A549 (cell line): ENCODE measurements around the gene ANO9. TPM values are rescaled to one million over a fixed set of nuclear protein-coding genes. Genes with fewer than 3 reads are reported as not detected.

Source experiments
- ATAC-seq, 2 experiments: fragments of 200-7000 bp in 1 of 2; fragments of >200 bp in 1 of 2; cut with Nextera tagmentation in 1 of 2; cut with Tn5 transposase in 1 of 2; 3 replicates each; pipeline versions ENCODE4 v1.8.0 to v1.9.1; 2018 to 2020; ENCODE audit warnings: mild to moderate bottlenecking in 1 of 2, moderate library complexity in 1 of 2
- CTCF ChIA-PET: fragments of 300-600 bp; sonication (Branson Sonifier 250); formaldehyde crosslinking; extraction: SDS; loops from one replicate; lab custom pipeline; 2021; ENCODE audit warnings: antibody characterized with exemption, inconsistent platforms; lab: Yijun Ruan, JAX
- POLR2A ChIA-PET: fragments of 350-600 bp; formaldehyde crosslinking; extraction: SDS; loops from one replicate; lab custom pipeline; 2021; ENCODE audit warnings: antibody characterized with exemption, inconsistent platforms; lab: Yijun Ruan, JAX
- DNase-seq, 2 experiments: peaks; one replicate each; pipeline versions ENCODE4 v3.0.0 to v3.0.0-alpha.2; 2011 to 2016; ENCODE audit warnings: low read depth in 1 of 2, low spot score in 1 of 2
- FAIRE-seq: peaks from 2 replicates; lab custom pipeline; 2011; peaks lifted over from hg19 to GRCh38; lab: Jason Lieb, UNC
- H3K27ac ChIP-seq, 2 experiments: fragments of >200 bp; sonication (Bioruptor Twin); formaldehyde crosslinking; 3 replicates each; pipeline ENCODE4 v1.5.1; 2016 to 2017
- H3K4me1 ChIP-seq: fragments of >200 bp; sonication (Bioruptor Twin); formaldehyde crosslinking; 3 replicates; pipeline ENCODE4 v1.6.1; 2016
- H3K4me2 ChIP-seq: fragments of >200 bp; sonication (Bioruptor Twin); formaldehyde crosslinking; 3 replicates; pipeline ENCODE4 v1.6.1; 2016
- H3K4me3 ChIP-seq: fragments of >200 bp; sonication (Bioruptor Twin); formaldehyde crosslinking; 3 replicates; pipeline ENCODE4 v1.5.1; 2016
- H3K9me3 ChIP-seq: fragments of >200 bp; sonication (Bioruptor Twin); formaldehyde crosslinking; 3 replicates; pipeline ENCODE4 v1.6.1; 2016
- CBX2 ChIP-seq: fragments of 200-600 bp; sonication (generic); IDR thresholded peaks from 2 replicates; pipeline ENCODE4 v1.6.1; 2016; ENCODE audit warnings: low read depth, mild to moderate bottlenecking, borderline replicate concordance
- CEBPB ChIP-seq, 2 experiments: fragments of >200 bp in 1 of 2; sonication (Bioruptor Twin) in 1 of 2; formaldehyde crosslinking in 1 of 2; IDR thresholded peaks; 2 replicates each; pipeline ENCODE4 v1.6.1; 2012 to 2016
- EHF ChIP-seq: fragments of 250-450 bp; sonication (Bioruptor Pico); IDR thresholded peaks from 2 replicates; pipeline ENCODE4 v1.5.0; 2020; ENCODE audit warnings: mild to moderate bottlenecking
- EHMT2 ChIP-seq: fragments of 200-600 bp; sonication (generic); IDR thresholded peaks from 2 replicates; pipeline ENCODE4 v1.6.1; 2016; ENCODE audit warnings: antibody characterized with exemption, low read depth, mild to moderate bottlenecking, moderate library complexity
- FOSB ChIP-seq: fragments of 250-450 bp; sonication (Bioruptor Pico); IDR thresholded peaks from 2 replicates; pipeline ENCODE4 v1.5.0; 2020; ENCODE audit warnings: mild to moderate bottlenecking, moderate library complexity
- HDAC2 ChIP-seq: fragments of 200-600 bp; sonication (generic); IDR thresholded peaks from 2 replicates; pipeline ENCODE4 v1.6.1; 2016
- HOXA7 ChIP-seq: fragments of 250-450 bp; sonication (Bioruptor Pico); IDR thresholded peaks from 2 replicates; pipeline ENCODE4 v1.5.0; 2020; ENCODE audit warnings: mild to moderate bottlenecking, moderate library complexity
- HOXB13 ChIP-seq: fragments of 250-450 bp; sonication (Bioruptor Pico); IDR thresholded peaks from 2 replicates; pipeline ENCODE4 v1.5.0; 2020; ENCODE audit warnings: low read depth, mild to moderate bottlenecking, moderate library complexity
- HOXB5 ChIP-seq: fragments of 250-450 bp; sonication (Bioruptor Pico); IDR thresholded peaks from 2 replicates; pipeline ENCODE4 v1.5.0; 2020; ENCODE audit warnings: mild to moderate bottlenecking, moderate library complexity
- JUN ChIP-seq, 2 experiments: fragments of >200 bp; sonication (Bioruptor Twin); formaldehyde crosslinking; IDR thresholded peaks; 2 replicates in 1 of 2; 3 replicates in 1 of 2; pipeline ENCODE4 v1.6.1; 2016 to 2017
- JUNB ChIP-seq: fragments of >200 bp; sonication (Bioruptor Twin); formaldehyde crosslinking; IDR thresholded peaks from 2 replicates; pipeline ENCODE4 v1.6.1; 2016
- MAFK ChIP-seq: fragments of 450-650 bp; IDR thresholded peaks from 2 replicates; pipeline ENCODE4 v1.6.1; 2014; ENCODE audit not compliant: partially characterized antibody
- RAD21 ChIP-seq, 2 experiments: fragments of >200 bp in 1 of 2; sonication (Bioruptor Twin) in 1 of 2; formaldehyde crosslinking in 1 of 2; IDR thresholded peaks in 1 of 2; conservative IDR thresholded peaks in 1 of 2; 2 replicates in 1 of 2; 3 replicates in 1 of 2; pipeline ENCODE4 v1.6.1; 2012 to 2018; ENCODE audit warnings: inconsistent platforms in 1 of 2
- RNF2 ChIP-seq: fragments of 200-600 bp; sonication (generic); IDR thresholded peaks from 2 replicates; pipeline ENCODE4 v1.6.1; 2016; ENCODE audit warnings: low read depth, mild to moderate bottlenecking, antibody characterized with exemption, moderate library complexity, borderline replicate concordance
- SMC3 ChIP-seq: fragments of >200 bp; sonication (Bioruptor Twin); formaldehyde crosslinking; IDR thresholded peaks from 3 replicates; pipeline ENCODE4 v1.6.1; 2018; ENCODE audit warnings: inconsistent platforms
- TFCP2L1 ChIP-seq: fragments of 250-450 bp; sonication (Bioruptor Pico); IDR thresholded peaks from 2 replicates; pipeline ENCODE4 v1.5.0; 2021; ENCODE audit warnings: mild to moderate bottlenecking
- ZFP36 ChIP-seq: fragments of 450-650 bp; IDR thresholded peaks from 2 replicates; pipeline ENCODE4 v1.6.1; 2014; ENCODE audit warnings: borderline replicate concordance; ENCODE audit not compliant: partially characterized antibody
- ZNF302 ChIP-seq: fragments of 250-450 bp; sonication (Bioruptor Pico); IDR thresholded peaks from 2 replicates; pipeline ENCODE4 v1.9.0; 2021; ENCODE audit warnings: inconsistent platforms, mild to moderate bottlenecking, moderate library complexity
- WGBS: methylation state at CpG from one replicate; pipeline ENCODE4 v1.1.6; 2017; ENCODE audit errors: missing lambda C conversion rate; 5-methylcytosine and 5-hydroxymethylcytosine counted together
- polyA plus RNA-seq, 4 experiments: library from polyadenylated mRNA; depleted of rRNA in 3 of 4; stranded (reverse); fragments of >200 nt; fragmentation: RNase III in 1 of 4; extraction: RNeasy Plus Mini Kit Qiagen cat#74134 plus additional on column Dnase treatment in 1 of 4; gene quantifications; 2 replicates in 3 of 4; 3 replicates in 1 of 4; pipeline ENCODE4 v1.2.3, GENCODE V29; 2011 to 2017
- TF ChIP-seq, protein P1 (sequence below): fragments of 450-650 bp; IDR thresholded peaks from 2 replicates; pipeline ENCODE4 v1.6.1; 2014; ENCODE audit warnings: antibody characterized with exemption
- TF ChIP-seq, protein P2 (sequence below): fragments of >200 bp; sonication (Bioruptor Twin); formaldehyde crosslinking; IDR thresholded peaks from 2 replicates; pipeline ENCODE4 v1.6.1; 2016
- TF ChIP-seq, protein P3 (sequence below): fragments of 250-450 bp; sonication (Bioruptor Pico); IDR thresholded peaks from 2 replicates; pipeline ENCODE4 v1.5.0; 2021; ENCODE audit warnings: mild to moderate bottlenecking, moderate library complexity, borderline replicate concordance

ANO9 gene
- polyA plus RNA-seq, 2 of the 4 experiments (the other 2 are of a cell fraction): 0.50 to 0.66 TPM

DNA sequence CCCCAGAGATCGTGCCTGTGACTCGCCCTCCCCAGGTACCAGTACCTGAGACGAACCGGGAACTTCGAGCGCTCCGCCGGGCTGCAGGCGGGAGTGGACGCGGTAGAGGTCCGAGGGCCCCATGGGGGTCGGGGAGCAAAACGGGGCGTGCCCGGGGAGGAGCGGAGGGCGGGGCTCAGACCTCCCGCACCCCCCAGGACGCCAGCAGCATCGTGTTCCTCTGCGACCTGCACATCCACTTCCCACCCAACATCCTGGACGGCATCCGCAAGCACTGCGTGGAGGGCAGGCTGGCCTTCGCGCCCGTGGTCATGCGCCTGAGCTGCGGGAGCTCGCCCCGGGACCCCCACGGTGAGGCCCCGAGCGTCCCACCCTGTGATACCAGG is 61.7 kb downstream of the ANO9 start:
- Histone ChIP-seq H3K4me2 (no peak overlapping the region), H3K27ac (no peak overlapping the region), H3K4me3 (no peak overlapping the region), H3K9me3 (no peaks in the 10 kb centered on the region), H3K4me1 (no peaks in the 10 kb centered on the region)
- no peak for DNase-seq
- no peak for FAIRE-seq
- CTCF ChIA-PET: interaction anchor here (1.0 to 1.2 kb wide), 3 partner anchors 10 to 73 kb away, joined by 3 read pairs; no protein-coding TSS in a partner anchor
- ATAC-seq: no peak
- POLR2A ChIA-PET: no interaction called here
- 95% methylated on average over 16 of the region's 35 CpGs for WGBS
- no peak for TF ChIP-seq TFCP2L1 (CRISPR knock-in tag)
- TF ChIP-seq RNF2: no peak
- TF ChIP-seq, protein P1, sequence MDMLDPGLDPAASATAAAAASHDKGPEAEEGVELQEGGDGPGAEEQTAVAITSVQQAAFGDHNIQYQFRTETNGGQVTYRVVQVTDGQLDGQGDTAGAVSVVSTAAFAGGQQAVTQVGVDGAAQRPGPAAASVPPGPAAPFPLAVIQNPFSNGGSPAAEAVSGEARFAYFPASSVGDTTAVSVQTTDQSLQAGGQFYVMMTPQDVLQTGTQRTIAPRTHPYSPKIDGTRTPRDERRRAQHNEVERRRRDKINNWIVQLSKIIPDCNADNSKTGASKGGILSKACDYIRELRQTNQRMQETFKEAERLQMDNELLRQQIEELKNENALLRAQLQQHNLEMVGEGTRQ: no peak
- TF ChIP-seq SMC3: no peak
- no peak for TF ChIP-seq JUN (IDR thresholded peaks at IDR 0.05)
- TF ChIP-seq MAFK: no peak
- no peak for TF ChIP-seq HDAC2
- TF ChIP-seq JUNB: no peak
- TF ChIP-seq ZNF302 (CRISPR knock-in tag): no peak
- TF ChIP-seq, protein P2, sequence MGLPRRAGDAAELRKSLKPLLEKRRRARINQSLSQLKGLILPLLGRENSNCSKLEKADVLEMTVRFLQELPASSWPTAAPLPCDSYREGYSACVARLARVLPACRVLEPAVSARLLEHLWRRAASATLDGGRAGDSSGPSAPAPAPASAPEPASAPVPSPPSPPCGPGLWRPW: no peak
- TF ChIP-seq HOXB13 (CRISPR knock-in tag): no peak
- no peak for TF ChIP-seq RAD21 (conservative IDR thresholded peaks at IDR 0.05 in 1 of 2, IDR thresholded peaks at IDR 0.05 in 1 of 2)
- TF ChIP-seq EHF (CRISPR knock-in tag): no peak
- TF ChIP-seq HOXA7: no peak
- TF ChIP-seq ZFP36: no peak
- no peak for TF ChIP-seq CBX2
- no peak for TF ChIP-seq CEBPB (IDR thresholded peaks at IDR 0.05)
- TF ChIP-seq HOXB5 (CRISPR knock-in tag): no peak
- TF ChIP-seq, protein P3, sequence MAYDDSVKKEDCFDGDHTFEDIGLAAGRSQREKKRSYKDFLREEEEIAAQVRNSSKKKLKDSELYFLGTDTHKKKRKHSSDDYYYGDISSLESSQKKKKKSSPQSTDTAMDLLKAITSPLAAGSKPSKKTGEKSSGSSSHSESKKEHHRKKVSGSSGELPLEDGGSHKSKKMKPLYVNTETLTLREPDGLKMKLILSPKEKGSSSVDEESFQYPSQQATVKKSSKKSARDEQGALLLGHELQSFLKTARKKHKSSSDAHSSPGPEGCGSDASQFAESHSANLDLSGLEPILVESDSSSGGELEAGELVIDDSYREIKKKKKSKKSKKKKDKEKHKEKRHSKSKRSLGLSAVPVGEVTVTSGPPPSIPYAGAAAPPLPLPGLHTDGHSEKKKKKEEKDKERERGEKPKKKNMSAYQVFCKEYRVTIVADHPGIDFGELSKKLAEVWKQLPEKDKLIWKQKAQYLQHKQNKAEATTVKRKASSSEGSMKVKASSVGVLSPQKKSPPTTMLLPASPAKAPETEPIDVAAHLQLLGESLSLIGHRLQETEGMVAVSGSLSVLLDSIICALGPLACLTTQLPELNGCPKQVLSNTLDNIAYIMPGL (CRISPR knock-in tag): no peak
- TF ChIP-seq EHMT2: no peak

DNA sequence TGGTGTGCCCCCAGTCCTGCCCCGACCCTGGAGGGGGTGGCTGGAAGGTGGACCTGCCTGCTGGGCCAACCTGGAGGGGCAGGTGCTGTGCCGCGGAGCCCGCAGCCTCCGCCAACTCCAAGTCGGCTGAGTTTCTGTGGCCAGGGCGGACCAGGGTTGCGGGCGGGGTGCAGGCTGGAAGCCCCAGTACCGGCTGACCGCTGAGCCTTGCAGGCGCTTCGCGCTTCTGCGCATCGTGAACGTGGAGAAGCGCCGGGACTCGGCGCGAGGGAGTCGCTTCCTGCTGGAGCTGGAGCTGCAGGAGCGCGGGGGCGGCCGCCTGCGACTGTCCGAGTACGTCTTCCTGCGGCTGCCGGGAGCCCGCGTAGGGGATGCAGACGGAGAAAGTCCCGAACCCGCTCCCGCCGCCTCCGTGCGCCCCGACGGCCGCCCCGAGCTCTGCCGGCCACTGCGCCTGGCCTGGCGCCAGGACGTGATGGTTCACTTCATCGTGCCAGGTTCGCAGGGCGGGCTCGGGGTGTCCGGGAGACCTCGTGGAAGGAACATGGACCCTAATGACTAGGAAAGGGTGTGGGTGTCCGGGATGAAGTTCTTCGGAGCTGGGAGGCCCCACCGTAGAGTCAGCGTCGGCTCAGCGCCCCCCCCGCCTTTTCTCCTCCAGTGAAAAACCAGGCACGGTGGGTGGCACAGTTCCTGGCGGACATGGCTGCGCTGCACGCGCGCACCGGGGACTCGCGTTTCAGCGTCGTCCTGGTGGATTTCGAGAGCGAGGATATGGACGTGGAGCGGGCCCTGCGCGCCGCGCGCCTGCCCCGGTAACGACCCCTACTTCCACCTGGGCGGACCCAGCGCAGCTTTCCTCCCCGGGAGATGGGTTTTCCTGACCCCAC is 62.4 kb downstream of the ANO9 start:
- no peak for FAIRE-seq
- Histone ChIP-seq H3K4me3 (no peak overlapping the region), H3K9me3 (no peaks in the 10 kb centered on the region), H3K4me2 (no peak overlapping the region), H3K4me1 (no peaks in the 10 kb centered on the region), H3K27ac (no peak overlapping the region)
- no peak for ATAC-seq
- no peak for TF ChIP-seq FOSB (CRISPR knock-in tag)
- no peak for DNase-seq
- ChIA-PET CTCF (interaction anchor here (1.0 to 1.2 kb wide), 3 partner anchors 11 to 73 kb away, joined by 3 read pairs; no protein-coding TSS in a partner anchor), POLR2A (no interaction called here)
- WGBS: 97% methylated on average over 81 of the region's 87 CpGs
